ENCODE results near the gene FLACC1.

GRCh38 chr2:201258666-201259615 lies 98.2 kb downstream of the FLACC1 start:
- TF ChIP-seq RXRA (IDR thresholded peaks at IDR 0.05) (no peak), REST (IDR thresholded peaks at IDR 0.05) (no peak), CTCF (IDR thresholded peaks at IDR 0.05; ENCODE audit: low read depth, low read length, missing input control) (no peak), HNF4G (IDR thresholded peaks at IDR 0.05) (no peak), ZBTB33 (IDR thresholded peaks at IDR 0.05) (no peak), NR2F2 (IDR thresholded peaks at IDR 0.05) (no peak), MAX (IDR thresholded peaks at IDR 0.05) (no peak), SP1 (IDR thresholded peaks at IDR 0.05) (no peak), TAF1 (conservative IDR thresholded peaks at IDR 0.05) (no peak), YY1 (IDR thresholded peaks at IDR 0.05) (no peak), RAD21 (IDR thresholded peaks at IDR 0.05) (no peak), JUND (IDR thresholded peaks at IDR 0.05) (no peak), EGR1 (IDR thresholded peaks at IDR 0.05; ENCODE audit: low read depth in 2 of 2) (no peak)
